ENCODE measurements around the gene RPS26.
"Not testable (repeated sequence)": the region's sequence is repeated elsewhere in the genome, so short reads cannot be mapped to it uniquely, and the experiment has no call there.

Gene RPS26

GRCh38 chr12:56001487-56002100, 40.1 kb upstream of the RPS26 start:
- Histone ChIP-seq H3K27ac (ENCODE audit: low read length) (no peak overlapping the region), H3K4me3 (ENCODE audit: low read length) (no peak overlapping the region), H3K4me1 (ENCODE audit: low read length) (0 out of 2 replicates have a peak, but pooled peaks cover 4% of the 10 kb centered on the region), H3K27me3 (replicated peaks; ENCODE audit: insufficient read depth, low read length) (no peaks in the 10 kb centered on the region), H3K9ac (ENCODE audit: low read length) (no peak overlapping the region), H3K4me2 (ENCODE audit: low read depth, low read length) (no peak overlapping the region), H3K9me3 (replicated peaks; ENCODE audit: insufficient read depth, low read length) (no peaks in the 10 kb centered on the region), H2AFZ (ENCODE audit: low read length) (no peak overlapping the region), H3F3A (ENCODE audit: insufficient read depth, low read length) (0 out of 2 replicates have a peak, but pooled peaks cover 2% of the 10 kb centered on the region), H3K36me3 (replicated peaks; ENCODE audit: insufficient read depth, low read length) (no peaks in the 10 kb centered on the region), H4K20me1 (ENCODE audit: insufficient read depth, low read length) (no peaks in the 10 kb centered on the region), H3K9me2 (replicated peaks; ENCODE audit: insufficient read depth, low read length) (no peaks in the 10 kb centered on the region), H3K79me2 (ENCODE audit: low read length) (no peaks in the 10 kb centered on the region)
- no peak for DNase-seq
- TF ChIP-seq EZH2 (optimal IDR thresholded peaks at IDR 0.05; ENCODE audit: low read depth, low read length) (no peak), CTCF (IDR thresholded peaks at IDR 0.05; ENCODE audit: low read length) (no peak), EZH2phosphoT487 (IDR thresholded peaks at IDR 0.05; ENCODE audit: low read length) (no peak)

- not testable (repeated sequence) for DNase-seq; H3K4me1 ChIP-seq (ENCODE audit: low read length); H3K9me2 ChIP-seq (replicated peaks; ENCODE audit: insufficient read depth, low read length); H2AFZ ChIP-seq (ENCODE audit: low read length); H3F3A ChIP-seq (ENCODE audit: insufficient read depth, low read length); H3K9ac ChIP-seq (ENCODE audit: low read length); H4K20me1 ChIP-seq (ENCODE audit: insufficient read depth, low read length); H3K27me3 ChIP-seq (replicated peaks; ENCODE audit: insufficient read depth, low read length); H3K4me3 ChIP-seq (ENCODE audit: low read length); H3K27ac ChIP-seq (ENCODE audit: low read length); H3K4me2 ChIP-seq (ENCODE audit: low read depth, low read length); H3K9me3 ChIP-seq (replicated peaks; ENCODE audit: insufficient read depth, low read length); H3K79me2 ChIP-seq (ENCODE audit: low read length); H3K36me3 ChIP-seq (replicated peaks; ENCODE audit: insufficient read depth, low read length)
These were observed 38.3 kb upstream of the RPS26 start for GRCh38 chr12:56003376-56003775.

- no peaks in the 10 kb centered on the region for H3F3A ChIP-seq (ENCODE audit: insufficient read depth, low read length)
- DNase-seq = no peak
- H3K79me2 ChIP-seq (ENCODE audit: low read length) = no peaks in the 10 kb centered on the region
- no peaks in the 10 kb centered on the region for H3K36me3 ChIP-seq (replicated peaks; ENCODE audit: insufficient read depth, low read length)
- no peaks in the 10 kb centered on the region for H3K4me1 ChIP-seq (ENCODE audit: low read length)
- H3K4me3 ChIP-seq (ENCODE audit: low read length) = no peak overlapping the region
- H3K4me2 ChIP-seq (ENCODE audit: low read depth, low read length) = no peak overlapping the region
- no peaks in the 10 kb centered on the region for H3K9me2 ChIP-seq (replicated peaks; ENCODE audit: insufficient read depth, low read length)
- no peaks in the 10 kb centered on the region for H3K9me3 ChIP-seq (replicated peaks; ENCODE audit: insufficient read depth, low read length)
- H3K9ac ChIP-seq (ENCODE audit: low read length) = no peak overlapping the region
- no peak overlapping the region for H3K27ac ChIP-seq (ENCODE audit: low read length)
- no peaks in the 10 kb centered on the region for H3K27me3 ChIP-seq (replicated peaks; ENCODE audit: insufficient read depth, low read length)
- H2AFZ ChIP-seq (ENCODE audit: low read length) = no peak overlapping the region
- H4K20me1 ChIP-seq (ENCODE audit: insufficient read depth, low read length) = no peaks in the 10 kb centered on the region
- TF ChIP-seq EZH2phosphoT487 (IDR thresholded peaks at IDR 0.05; ENCODE audit: low read length) (no peak), EZH2 (optimal IDR thresholded peaks at IDR 0.05; ENCODE audit: low read depth, low read length) (no peak), CTCF (IDR thresholded peaks at IDR 0.05; ENCODE audit: low read length) (no peak)
These were observed 37.5 kb upstream of the RPS26 start for GRCh38 chr12:56004211-56004610.

All from MM.1S (cell line).